Activated CD4-positive, alpha-beta memory T cell treated with anti-CD3 and anti-CD28 coated beads, Interleukin-2, amount 10 ng/mL, durations not matched to agents 7 days and 5 days (primary cell): ENCODE results near the gene SBK1. TPM values are rescaled to one million over a fixed set of nuclear protein-coding genes. Genes with fewer than 3 reads are reported as not detected.
"Not testable (repeated sequence)": the region's sequence is repeated elsewhere in the genome, so short reads cannot be mapped to it uniquely, and the experiment has no call there.

ENCODE experiments used
- CTCF ChIA-PET: fragments of 350-600 bp; sonication (Branson Sonifier 250); formaldehyde crosslinking; loops from one replicate; lab custom pipeline; 2021; ENCODE audit warnings: antibody characterized with exemption, inconsistent platforms; lab: Charles Lee
- POLR2A ChIA-PET: fragments of 350-600 bp; sonication (Branson Sonifier 250); formaldehyde crosslinking; loops from one replicate; lab custom pipeline; 2021; ENCODE audit warnings: antibody characterized with exemption; lab: Charles Lee
- DNase-seq: peaks from one replicate; pipeline ENCODE4 v3.0.0-alpha.2; 2020
- H3K27ac Mint-ChIP-seq: one replicate; pipeline ENCODE4 v1.8.0; 2021; ENCODE audit warnings: mild to moderate bottlenecking, mixed read lengths
- H3K27me3 Mint-ChIP-seq: one replicate; pipeline ENCODE4 v1.8.0; 2021; ENCODE audit warnings: mixed read lengths
- H3K36me3 Mint-ChIP-seq: one replicate; pipeline ENCODE4 v1.8.0; 2021; ENCODE audit warnings: low read depth, mixed read lengths
- H3K4me1 Mint-ChIP-seq: one replicate; pipeline ENCODE4 v1.8.0; 2021; ENCODE audit warnings: mixed read lengths
- H3K4me3 Mint-ChIP-seq: one replicate; pipeline ENCODE4 v1.8.0; 2021; ENCODE audit warnings: mild to moderate bottlenecking, mixed read lengths
- H3K9me3 Mint-ChIP-seq: one replicate; pipeline ENCODE4 v1.8.0; 2021; ENCODE audit warnings: mixed read lengths
- total RNA-seq, 2 experiments: library from RNA; stranded (reverse); gene quantifications; one replicate each; pipeline ENCODE4 v1.2.3, GENCODE V29; 2021

Gene SBK1
- total RNA-seq: 1 to 10 TPM; 9.8 TPM

- peaks cover 10% of the 10 kb centered on the region for H3K36me3 Mint-ChIP-seq
- H3K9me3 Mint-ChIP-seq: no peaks in the 10 kb centered on the region
- peak; percentile 86 for DNase-seq
- CTCF ChIA-PET: interaction anchor here (0.9 to 2.1 kb wide), 5 partner anchors 10 to 30 kb away, joined by 3 to 9 read pairs (median 4); no protein-coding TSS in a partner anchor
- H3K4me3 Mint-ChIP-seq: peak within 1 kb of the TSS; percentile 80
- H3K4me1 Mint-ChIP-seq: peaks cover 61% of the 10 kb centered on the region
- POLR2A ChIA-PET: interaction anchor here (0.6 to 3.6 kb wide), 13 partner anchors 10 to 262 kb away, joined by 3 to 22 read pairs (median 4); partner anchors contain the start of gene SGF29
- H3K27ac Mint-ChIP-seq: peak within 1 kb of the TSS; percentile 62
- H3K27me3 Mint-ChIP-seq: peaks cover 25% of the 10 kb centered on the region
Measured at GRCh38 chr16:28291651-28292626, at the start of gene SBK1. Gene SBK1 (plus strand): TSS chr16:28292525. CDS start chr16:28317392, 24,867 bp downstream.

GRCh38 chr16:28249483-28249882 lies 42.8 kb upstream of the SBK1 start:
- POLR2A ChIA-PET, H3K4me3 Mint-ChIP-seq, H3K36me3 Mint-ChIP-seq, H3K27me3 Mint-ChIP-seq, H3K4me1 Mint-ChIP-seq, H3K27ac Mint-ChIP-seq, H3K9me3 Mint-ChIP-seq, DNase-seq, CTCF ChIA-PET: not testable (repeated sequence)

GRCh38 chr16:28250999-28251398 lies 41.3 kb upstream of the SBK1 start:
- Mint-ChIP-seq H3K36me3 (no peaks in the 10 kb centered on the region), H3K27ac (no peak overlapping the region), H3K4me3 (no peak overlapping the region), H3K27me3 (peaks cover 8% of the 10 kb centered on the region), H3K4me1 (no peaks in the 10 kb centered on the region), H3K9me3 (no peaks in the 10 kb centered on the region)
- ChIA-PET POLR2A (no interaction called here), CTCF (no interaction called here)
- no peak for DNase-seq

- Mint-ChIP-seq H3K27ac (no peak overlapping the region), H3K4me3 (no peak overlapping the region), H3K27me3 (peaks cover 8% of the 10 kb centered on the region), H3K9me3 (no peaks in the 10 kb centered on the region), H3K36me3 (no peaks in the 10 kb centered on the region), H3K4me1 (no peaks in the 10 kb centered on the region)
- ChIA-PET CTCF (no interaction called here), POLR2A (no interaction called here)
- no peak for DNase-seq
Measured at GRCh38 chr16:28254158-28254557, 38.2 kb upstream of the SBK1 start.

GRCh38 chr16:28255838-28256237 lies 36.5 kb upstream of the SBK1 start:
- H3K36me3 Mint-ChIP-seq: no peaks in the 10 kb centered on the region
- no peak overlapping the region for H3K27ac Mint-ChIP-seq
- no peak for DNase-seq
- ChIA-PET CTCF (no interaction called here), POLR2A (no interaction called here)
- peaks cover 7% of the 10 kb centered on the region for H3K4me1 Mint-ChIP-seq
- no peak overlapping the region for H3K4me3 Mint-ChIP-seq
- H3K27me3 Mint-ChIP-seq: peaks cover 11% of the 10 kb centered on the region
- H3K9me3 Mint-ChIP-seq: no peaks in the 10 kb centered on the region

GRCh38 chr16:28257256-28257655 lies 35.1 kb upstream of the SBK1 start:
- no peak for DNase-seq
- H3K36me3 Mint-ChIP-seq: no peaks in the 10 kb centered on the region
- H3K4me3 Mint-ChIP-seq: no peak overlapping the region
- ChIA-PET CTCF (no interaction called here), POLR2A (no interaction called here)
- H3K9me3 Mint-ChIP-seq: no peaks in the 10 kb centered on the region
- no peak overlapping the region for H3K27ac Mint-ChIP-seq
- peaks cover 7% of the 10 kb centered on the region for H3K4me1 Mint-ChIP-seq
- peaks cover 12% of the 10 kb centered on the region for H3K27me3 Mint-ChIP-seq

GRCh38 chr16:28258567-28258966 lies 33.8 kb upstream of the SBK1 start:
- Mint-ChIP-seq H3K27ac (no peak overlapping the region), H3K4me3 (no peak overlapping the region), H3K27me3 (peaks cover 17% of the 10 kb centered on the region), H3K4me1 (peaks cover 7% of the 10 kb centered on the region), H3K9me3 (no peaks in the 10 kb centered on the region), H3K36me3 (no peaks in the 10 kb centered on the region)
- no peak for DNase-seq
- CTCF ChIA-PET: no interaction called here
- POLR2A ChIA-PET: no interaction called here

GRCh38 chr16:28259091-28259780 lies 33.1 kb upstream of the SBK1 start:
- ChIA-PET POLR2A (no interaction called here), CTCF (no interaction called here)
- H3K36me3 Mint-ChIP-seq: no peaks in the 10 kb centered on the region

GRCh38 chr16:28259781-28260150 lies 32.6 kb upstream of the SBK1 start:
- Mint-ChIP-seq H3K27me3 (peaks cover 24% of the 10 kb centered on the region), H3K27ac (no peak overlapping the region), H3K36me3 (no peaks in the 10 kb centered on the region), H3K9me3 (no peaks in the 10 kb centered on the region), H3K4me3 (no peak overlapping the region), H3K4me1 (peaks cover 7% of the 10 kb centered on the region)
- no peak for DNase-seq
- CTCF ChIA-PET: no interaction called here
- POLR2A ChIA-PET: no interaction called here

More at GRCh38 chr16:28259091-28259780, 33.1 kb upstream of the SBK1 start:
- Mint-ChIP-seq H3K27ac (no peak overlapping the region), H3K4me1 (peaks cover 7% of the 10 kb centered on the region), H3K4me3 (no peak overlapping the region), H3K27me3 (peaks cover 20% of the 10 kb centered on the region), H3K9me3 (no peaks in the 10 kb centered on the region)
- no peak for DNase-seq

- Mint-ChIP-seq H3K27ac (no peak overlapping the region), H3K4me1 (peaks cover 7% of the 10 kb centered on the region), H3K9me3 (no peaks in the 10 kb centered on the region), H3K27me3 (peaks cover 26% of the 10 kb centered on the region), H3K36me3 (no peaks in the 10 kb centered on the region), H3K4me3 (no peak overlapping the region)
- ChIA-PET CTCF (no interaction called here), POLR2A (no interaction called here)
- DNase-seq: no peak
Measured at GRCh38 chr16:28260193-28260592, 32.1 kb upstream of the SBK1 start.

GRCh38 chr16:28261942-28262341 lies 30.4 kb upstream of the SBK1 start:
- no peak overlapping the region for H3K27ac Mint-ChIP-seq
- DNase-seq: no peak
- no peaks in the 10 kb centered on the region for H3K36me3 Mint-ChIP-seq
- peaks cover 35% of the 10 kb centered on the region for H3K27me3 Mint-ChIP-seq
- no peak overlapping the region for H3K4me3 Mint-ChIP-seq
- H3K9me3 Mint-ChIP-seq: no peaks in the 10 kb centered on the region
- ChIA-PET POLR2A (no interaction called here), CTCF (no interaction called here)
- peaks cover 7% of the 10 kb centered on the region for H3K4me1 Mint-ChIP-seq

- Mint-ChIP-seq H3K9me3 (no peaks in the 10 kb centered on the region), H3K27me3 (peaks cover 39% of the 10 kb centered on the region), H3K4me3 (no peak overlapping the region), H3K27ac (no peak overlapping the region), H3K4me1 (peaks cover 7% of the 10 kb centered on the region), H3K36me3 (no peaks in the 10 kb centered on the region)
- DNase-seq: no peak
- CTCF ChIA-PET: interaction anchor here (1.3 to 1.9 kb wide), 2 partner anchors 9 to 15 kb away, joined by 3 to 6 read pairs; no protein-coding TSS in a partner anchor
- POLR2A ChIA-PET: no interaction called here
Measured at GRCh38 chr16:28263305-28263704, 29.0 kb upstream of the SBK1 start.

GRCh38 chr16:28264656-28265055 lies 27.7 kb upstream of the SBK1 start:
- DNase-seq: no peak
- Mint-ChIP-seq H3K27me3 (peaks cover 39% of the 10 kb centered on the region), H3K27ac (no peak overlapping the region), H3K4me3 (no peak overlapping the region), H3K4me1 (peaks cover 4% of the 10 kb centered on the region), H3K36me3 (no peaks in the 10 kb centered on the region), H3K9me3 (no peaks in the 10 kb centered on the region)
- CTCF ChIA-PET: interaction anchor here (0.7 kb wide), 1 partner anchor 1635 kb away, joined by 3 read pairs; the partner anchor contains the start of gene ASPHD1
- POLR2A ChIA-PET: no interaction called here
